Neural progenitor cell (in vitro differentiated cells): ENCODE data around the gene RPRM. TPM values are rescaled to one million over a fixed set of nuclear protein-coding genes. Genes with fewer than 3 reads are reported as not detected.

ENCODE experiments used
- DNase-seq: peaks from one replicate; pipeline ENCODE4 v3.0.0-alpha.2; 2016; ENCODE audit warnings: low spot score
- H2AFZ ChIP-seq: fragments of 200-600 bp; sonication (generic); replicated peaks from 2 replicates; pipeline ENCODE4 v1.6.1; 2016; ENCODE audit warnings: antibody characterized with exemption
- H3F3A ChIP-seq: fragments of 200-600 bp; sonication (generic); 2 replicates; pipeline ENCODE4 v1.6.1; 2016; ENCODE audit warnings: antibody characterized with exemption, low read depth
- H3K27ac ChIP-seq: fragments of 200-600 bp; sonication (generic); 2 replicates; pipeline ENCODE4 v1.5.1; 2016; ENCODE audit warnings: mild to moderate bottlenecking
- H3K27me3 ChIP-seq: fragments of 200-600 bp; sonication (generic); 2 replicates; pipeline ENCODE4 v1.6.1; 2016; ENCODE audit warnings: mild to moderate bottlenecking, moderate library complexity
- H3K36me3 ChIP-seq: fragments of 200-600 bp; sonication (generic); 2 replicates; pipeline ENCODE4 v1.5.1; 2016
- H3K4me1 ChIP-seq: fragments of 200-600 bp; sonication (generic); 2 replicates; pipeline ENCODE4 v1.6.1; 2016; ENCODE audit warnings: mixed run types
- H3K4me2 ChIP-seq: fragments of 200-600 bp; sonication (generic); 2 replicates; pipeline ENCODE4 v1.6.1; 2016
- H3K4me3 ChIP-seq: fragments of 200-600 bp; sonication (generic); 2 replicates; pipeline ENCODE4 v1.5.1; 2016
- H3K79me2 ChIP-seq: fragments of 200-600 bp; sonication (generic); 2 replicates; pipeline ENCODE4 v1.6.1; 2016; ENCODE audit warnings: low read depth
- H3K9ac ChIP-seq: fragments of 200-600 bp; sonication (generic); 2 replicates; pipeline ENCODE4 v1.6.1; 2016
- H3K9me3 ChIP-seq: fragments of 200-600 bp; sonication (generic); 2 replicates; pipeline ENCODE4 v1.5.1; 2016; ENCODE audit warnings: low read depth
- H4K20me1 ChIP-seq: fragments of 200-600 bp; sonication (generic); 2 replicates; pipeline ENCODE4 v1.6.1; 2016; ENCODE audit warnings: low read depth
- H3K27ac Mint-ChIP-seq: 3 replicates; pipeline ENCODE4 v1.8.0; 2021; ENCODE audit warnings: mixed read lengths
- H3K27me3 Mint-ChIP-seq: 2 replicates; pipeline ENCODE4 v1.8.0; 2022; ENCODE audit warnings: low read depth, mild to moderate bottlenecking, inconsistent platforms, moderate library complexity, mixed read lengths; ENCODE audit not compliant: insufficient read depth
- H3K36me3 Mint-ChIP-seq: 3 replicates; pipeline ENCODE4 v1.8.0; 2021; ENCODE audit warnings: mixed read lengths
- H3K4me1 Mint-ChIP-seq: 3 replicates; pipeline ENCODE4 v1.8.0; 2021; ENCODE audit warnings: mixed read lengths
- H3K4me3 Mint-ChIP-seq: 3 replicates; pipeline ENCODE4 v1.8.0; 2021; ENCODE audit warnings: mild to moderate bottlenecking, moderate library complexity, mixed read lengths
- H3K9me3 Mint-ChIP-seq: 3 replicates; pipeline ENCODE4 v1.8.0; 2020; ENCODE audit warnings: mixed read lengths
- EZH2 ChIP-seq: fragments of 200-600 bp; sonication (generic); IDR thresholded peaks from 2 replicates; pipeline ENCODE4 v1.6.1; 2017; ENCODE audit warnings: antibody characterized with exemption, mild to moderate bottlenecking, moderate library complexity
- EZH2phosphoT487 ChIP-seq: fragments of 200-600 bp; sonication (generic); IDR thresholded peaks from 2 replicates; pipeline ENCODE4 v1.6.1; 2017; ENCODE audit warnings: antibody characterized with exemption
- total RNA-seq: library from RNA; depleted of rRNA; stranded (reverse); fragments of >200 nt; gene quantifications from 2 replicates; pipeline ENCODE4 v1.2.3, GENCODE V29; 2015; ENCODE audit warnings: low replicate concordance
- TF ChIP-seq, protein P1 (sequence below): fragments of 200-600 bp; sonication (generic); IDR thresholded peaks from 2 replicates; pipeline ENCODE4 v1.5.1; 2017; ENCODE audit warnings: antibody characterized with exemption, mild to moderate bottlenecking

Gene RPRM
- total RNA-seq, 1 donor from 2014 or later: 0.51 TPM

- Histone ChIP-seq H3K9me3 (no peaks in the 10 kb centered on the region), H3K4me1 (peaks cover 43% of the 10 kb centered on the region), H3K27ac (no peak overlapping the region), H2AFZ (no peak overlapping the region), H3F3A (peaks cover 34% of the 10 kb centered on the region), H3K9ac (no peak overlapping the region), H3K27me3 (peaks cover 39% of the 10 kb centered on the region), H3K36me3 (no peaks in the 10 kb centered on the region), H3K79me2 (no peaks in the 10 kb centered on the region), H3K4me3 (no peak overlapping the region), H3K4me2 (no peak overlapping the region), H4K20me1 (peaks cover 43% of the 10 kb centered on the region)
- H3K27ac Mint-ChIP-seq: no peak overlapping the region
- H3K9me3 Mint-ChIP-seq: no peaks in the 10 kb centered on the region
- TF ChIP-seq EZH2: no peak
- TF ChIP-seq, protein P1, sequence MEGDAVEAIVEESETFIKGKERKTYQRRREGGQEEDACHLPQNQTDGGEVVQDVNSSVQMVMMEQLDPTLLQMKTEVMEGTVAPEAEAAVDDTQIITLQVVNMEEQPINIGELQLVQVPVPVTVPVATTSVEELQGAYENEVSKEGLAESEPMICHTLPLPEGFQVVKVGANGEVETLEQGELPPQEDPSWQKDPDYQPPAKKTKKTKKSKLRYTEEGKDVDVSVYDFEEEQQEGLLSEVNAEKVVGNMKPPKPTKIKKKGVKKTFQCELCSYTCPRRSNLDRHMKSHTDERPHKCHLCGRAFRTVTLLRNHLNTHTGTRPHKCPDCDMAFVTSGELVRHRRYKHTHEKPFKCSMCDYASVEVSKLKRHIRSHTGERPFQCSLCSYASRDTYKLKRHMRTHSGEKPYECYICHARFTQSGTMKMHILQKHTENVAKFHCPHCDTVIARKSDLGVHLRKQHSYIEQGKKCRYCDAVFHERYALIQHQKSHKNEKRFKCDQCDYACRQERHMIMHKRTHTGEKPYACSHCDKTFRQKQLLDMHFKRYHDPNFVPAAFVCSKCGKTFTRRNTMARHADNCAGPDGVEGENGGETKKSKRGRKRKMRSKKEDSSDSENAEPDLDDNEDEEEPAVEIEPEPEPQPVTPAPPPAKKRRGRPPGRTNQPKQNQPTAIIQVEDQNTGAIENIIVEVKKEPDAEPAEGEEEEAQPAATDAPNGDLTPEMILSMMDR: no peak
- TF ChIP-seq EZH2phosphoT487: no peak
- H3K4me3 Mint-ChIP-seq: no peak overlapping the region
- peaks cover 25% of the 10 kb centered on the region for H3K4me1 Mint-ChIP-seq
- H3K27me3 Mint-ChIP-seq: peaks cover 3% of the 10 kb centered on the region
- no peak for DNase-seq
- no peaks in the 10 kb centered on the region for H3K36me3 Mint-ChIP-seq
Measured at GRCh38 chr2:153474407-153474806, 4.2 kb downstream of the RPRM start.

DNA sequence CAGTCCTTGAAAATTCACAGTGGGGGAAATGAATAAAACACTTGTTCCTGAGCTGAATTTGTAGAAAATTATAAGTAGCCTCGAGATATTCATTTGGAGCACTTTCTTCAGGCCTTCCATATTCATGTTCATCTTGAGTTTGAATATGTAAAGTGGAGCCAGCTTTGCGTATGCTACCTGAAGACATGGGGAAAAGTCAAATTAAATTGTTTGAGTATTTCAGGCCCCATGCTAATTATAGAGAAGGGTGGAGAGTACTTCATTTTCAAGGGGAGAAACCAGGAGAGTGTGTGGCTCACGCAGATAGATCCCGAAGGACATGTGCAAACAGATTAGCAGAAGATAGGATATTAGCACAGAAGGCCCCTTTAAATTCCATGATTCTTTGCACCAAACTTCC is 7.7 kb downstream of the RPRM start:
- H3K27me3 ChIP-seq: peaks cover 10% of the 10 kb centered on the region

DNA sequence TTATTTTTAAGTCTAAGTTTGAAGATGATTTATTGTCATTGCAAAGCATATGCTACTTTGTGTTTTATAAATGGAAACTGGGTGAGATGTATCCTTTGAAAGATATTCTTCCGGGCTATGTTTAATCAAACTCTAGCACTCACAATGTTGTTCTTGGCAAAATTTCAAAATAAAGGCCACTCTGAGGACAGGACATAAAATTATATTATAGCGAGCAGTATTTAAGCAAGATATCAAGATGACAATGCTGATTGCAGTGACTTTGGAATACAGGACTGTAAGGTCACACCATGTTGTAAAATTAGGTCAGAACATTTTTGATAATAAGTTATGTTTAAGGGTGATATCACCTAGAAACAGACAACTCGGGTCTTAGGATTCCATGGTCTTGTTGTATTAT is 14.2 kb downstream of the RPRM start:
- Histone ChIP-seq H2AFZ (no peak overlapping the region), H3K4me1 (no peaks in the 10 kb centered on the region), H3K79me2 (no peaks in the 10 kb centered on the region), H3K4me2 (no peak overlapping the region), H3K9ac (no peak overlapping the region), H3K4me3 (no peak overlapping the region), H3F3A (no peaks in the 10 kb centered on the region), H3K27me3 (no peaks in the 10 kb centered on the region), H3K27ac (no peak overlapping the region), H3K36me3 (no peaks in the 10 kb centered on the region), H3K9me3 (no peaks in the 10 kb centered on the region), H4K20me1 (no peaks in the 10 kb centered on the region)
- Mint-ChIP-seq H3K27ac (no peak overlapping the region), H3K4me3 (no peak overlapping the region), H3K4me1 (no peaks in the 10 kb centered on the region), H3K36me3 (no peaks in the 10 kb centered on the region), H3K27me3 (no peaks in the 10 kb centered on the region), H3K9me3 (no peaks in the 10 kb centered on the region)
- DNase-seq: no peak
- TF ChIP-seq EZH2 (no peak), EZH2phosphoT487 (no peak)
- TF ChIP-seq, protein P1: no peak

More for the DNA sequence above, 7.7 kb downstream of the RPRM start:
- Histone ChIP-seq H2AFZ (no peak overlapping the region), H3K79me2 (no peaks in the 10 kb centered on the region), H4K20me1 (peaks cover 16% of the 10 kb centered on the region), H3F3A (peaks cover 2% of the 10 kb centered on the region), H3K4me1 (peaks cover 18% of the 10 kb centered on the region), H3K9me3 (no peaks in the 10 kb centered on the region), H3K27ac (no peak overlapping the region), H3K36me3 (no peaks in the 10 kb centered on the region), H3K4me2 (no peak overlapping the region), H3K9ac (no peak overlapping the region), H3K4me3 (no peak overlapping the region)
- Mint-ChIP-seq H3K27ac (no peak overlapping the region), H3K27me3 (no peaks in the 10 kb centered on the region), H3K4me3 (no peak overlapping the region), H3K4me1 (peaks cover 9% of the 10 kb centered on the region), H3K9me3 (no peaks in the 10 kb centered on the region), H3K36me3 (no peaks in the 10 kb centered on the region)
- DNase-seq: no peak
- TF ChIP-seq, protein P1: no peak
- no peak for TF ChIP-seq EZH2phosphoT487
- TF ChIP-seq EZH2: no peak
